Caco-2 (cell line): Measurements from ENCODE around the gene POLR2E. TPM values are rescaled to one million over a fixed set of nuclear protein-coding genes. Genes with fewer than 3 reads are reported as not detected.

Source experiments
- Bru-seq: library from RNA; stranded (reverse); fragments of 400-500 nt; gene quantifications from one replicate; lab custom pipeline; 2021; lab: Mats Ljungman, UMichigan
- BruChase-seq, 2 experiments: library from RNA; stranded (reverse); fragments of 400-500 nt; gene quantifications; one replicate each; lab custom pipeline; 2021; lab: Mats Ljungman, UMichigan
- BruUV-seq: library from RNA; stranded (reverse); fragments of 400-500 nt; replicated peaks from 2 replicates; lab custom pipeline; 2021; lab: Mats Ljungman, UMichigan
- CTCF ChIA-PET: fragments of 300-600 bp; sonication (Branson Sonifier 250); formaldehyde crosslinking; loops from one replicate; lab custom pipeline; 2022; ENCODE audit warnings: antibody characterized with exemption; lab: Charles Lee
- POLR2A ChIA-PET: fragments of 300-600 bp; sonication (Branson Sonifier 250); formaldehyde crosslinking; loops from one replicate; lab custom pipeline; 2022; ENCODE audit warnings: antibody characterized with exemption; lab: Charles Lee
- DNase-seq, 2 experiments: peaks; one replicate each; pipeline versions ENCODE4 v3.0.0 to v3.0.0-alpha.2; 2020 to 2022
- H3K27me3 ChIP-seq: replicated peaks from 2 replicates; pipeline ENCODE4 v1.6.0; 2011; ENCODE audit warnings: low read length; ENCODE audit not compliant: control insufficient read depth, insufficient read depth
- H3K36me3 ChIP-seq: 2 replicates; pipeline ENCODE4 v1.5.1; 2011; ENCODE audit warnings: low read length; ENCODE audit not compliant: control insufficient read depth, insufficient read depth
- H3K4me1 ChIP-seq: fragments of 250-450 bp; sonication (Bioruptor Pico); 2 replicates; pipeline ENCODE4 v1.5.1; 2020; ENCODE audit warnings: mild to moderate bottlenecking
- H3K4me3 ChIP-seq: 2 replicates; pipeline ENCODE4 v1.5.1; 2011; ENCODE audit warnings: low read depth, mild to moderate bottlenecking, control low read depth, low read length
- H3K9me3 ChIP-seq: fragments of 250-450 bp; sonication (Bioruptor Pico); 2 replicates; pipeline ENCODE4 v1.5.1; 2020; ENCODE audit warnings: mild to moderate bottlenecking, moderate library complexity
- H3K27ac Mint-ChIP-seq: one replicate; pipeline ENCODE4 v1.8.0; 2022; ENCODE audit warnings: mixed read lengths; ENCODE audit not compliant: unreplicated experiment
- H3K27me3 Mint-ChIP-seq: one replicate; pipeline ENCODE4 v1.8.0; 2022; ENCODE audit warnings: mixed read lengths; ENCODE audit not compliant: insufficient read depth, unreplicated experiment
- H3K36me3 Mint-ChIP-seq: one replicate; pipeline ENCODE4 v1.8.0; 2022; ENCODE audit warnings: mild to moderate bottlenecking, mixed read lengths; ENCODE audit not compliant: insufficient read depth, unreplicated experiment
- H3K4me1 Mint-ChIP-seq: one replicate; pipeline ENCODE4 v1.8.0; 2022; ENCODE audit warnings: low read depth, mixed read lengths; ENCODE audit not compliant: unreplicated experiment
- H3K4me3 Mint-ChIP-seq: one replicate; pipeline ENCODE4 v1.8.0; 2022; ENCODE audit warnings: mild to moderate bottlenecking, moderate library complexity, mixed read lengths; ENCODE audit not compliant: unreplicated experiment
- H3K9me3 Mint-ChIP-seq: one replicate; pipeline ENCODE4 v1.8.0; 2022; ENCODE audit warnings: mixed read lengths; ENCODE audit not compliant: unreplicated experiment
- intact Hi-C: fragments of 100-400 bp; cut with micrococcal nuclease; formaldehyde crosslinking; loops from one replicate; pipeline ENCODE4 v1.10.0; 2022; ENCODE audit not compliant: unreplicated experiment
- long read RNA-seq: library from polyadenylated mRNA; stranded (forward); transcript quantifications from one replicate; pipeline ENCODE4 v2.0.0, GENCODE V29; 2022
- total RNA-seq: library from RNA; stranded (reverse); gene quantifications from 2 replicates; pipeline ENCODE4 v1.2.3, GENCODE V29; 2022
- TF ChIP-seq, protein P1 (sequence below), 2 experiments: fragments of 200-600 bp in 1 of 2; IDR thresholded peaks; 1 replicate in 1 of 2; 2 replicates in 1 of 2; pipeline versions ENCODE4 v1.5.1 to v1.8.0; 2011 to 2022; ENCODE audit warnings: antibody characterized with exemption in 1 of 2, control low read depth in 1 of 2, inconsistent platforms in 1 of 2, low read depth in 1 of 2, low read length in 1 of 2, mild to moderate bottlenecking in 1 of 2, moderate library complexity in 1 of 2; ENCODE audit not compliant: insufficient read depth in 1 of 2, severe bottlenecking in 1 of 2, unreplicated experiment in 1 of 2

The POLR2E gene
- total RNA-seq: 264 and 272 TPM in 2 replicates
- percentile 65 among the genes with signal in this experiment for Bru-seq, nascent RNA
- BruChase-seq, experiment 1, labeled RNA remaining after a 2-hour chase: percentile 76 among the genes with signal in this experiment
- BruChase-seq, experiment 2, labeled RNA remaining after a 6-hour chase: percentile 91 among the genes with signal in this experiment
- long read RNA-seq, transcript POLR2E-213 (8 exons, 2,831 nt): major isoform, 924 of 987 reads
- long read RNA-seq, transcript POLR2E-206 (7 exons, 1,105 nt): minor isoform, 6 of 987 reads
- long read RNA-seq, partial matches to known transcripts: 19 of 987 reads
- long read RNA-seq, other reads (novel, unspliced or antisense): 30 of 987 reads

DNA sequence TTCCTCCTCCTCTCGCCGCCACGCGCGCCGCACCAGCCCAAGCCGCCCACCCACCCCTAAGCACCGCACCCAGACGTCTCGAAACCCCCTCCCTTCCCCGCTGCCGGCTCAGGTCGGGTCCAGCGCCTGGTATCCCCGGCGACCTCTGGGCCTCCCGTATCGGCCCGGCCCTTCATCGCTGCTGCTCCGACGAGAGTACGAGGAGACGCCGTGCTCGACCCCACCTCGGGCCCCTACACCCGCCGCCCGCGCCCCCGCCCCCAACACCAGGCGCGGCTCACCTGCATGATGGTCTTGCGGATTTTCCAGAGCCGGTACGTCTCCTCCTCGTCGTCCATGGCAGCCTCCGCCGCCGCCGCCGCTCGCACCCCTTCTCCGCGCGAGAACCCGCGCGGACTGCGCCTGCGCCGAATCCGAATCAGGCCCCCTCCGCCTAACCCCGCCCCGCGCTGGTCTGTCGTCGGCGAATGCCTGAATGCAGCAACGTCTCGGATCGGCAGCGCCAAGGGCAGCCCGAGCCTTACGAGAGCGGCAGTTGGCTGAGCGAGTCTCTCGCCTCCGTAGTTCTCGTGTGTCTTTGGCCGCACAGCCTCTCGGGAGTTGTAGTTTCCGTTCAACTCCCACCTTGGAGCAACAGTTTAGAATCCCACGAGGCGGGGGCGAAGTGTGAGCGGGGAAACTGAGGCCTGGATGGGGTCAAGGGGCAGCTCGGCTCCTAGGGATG, at the start of gene POLR2E:
TSS of gene POLR2E (minus strand) at position 398 of the 724 bp plus-strand sequence. CDS start at position 338, 60 bp downstream.
- no peaks in the 10 kb centered on the region for H3K36me3 ChIP-seq
- intact Hi-C loops: loop anchor here (1.0 kb wide), 1 partner anchor 8 kb away; the partner anchor contains the start of gene GPX4
- POLR2A ChIA-PET: no interaction called here
- H3K9me3 Mint-ChIP-seq: no peaks in the 10 kb centered on the region
- peak; percentile 95 to 97 for DNase-seq
- H3K4me3 Mint-ChIP-seq: peak within 1 kb of the TSS; percentile 91
- peaks cover 17% of the 10 kb centered on the region for H3K4me1 Mint-ChIP-seq
- peaks cover 39% of the 10 kb centered on the region for H3K36me3 Mint-ChIP-seq
- no TSS peak for BruUV-seq
- H3K27me3 Mint-ChIP-seq: no peaks in the 10 kb centered on the region
- no peaks in the 10 kb centered on the region for H3K9me3 ChIP-seq
- H3K27ac Mint-ChIP-seq: peak within 1 kb of the TSS; percentile 85
- peaks cover 27% of the 10 kb centered on the region for H3K4me1 ChIP-seq
- CTCF ChIA-PET: no interaction called here
- H3K4me3 ChIP-seq: peak within 1 kb of the TSS; percentile 99
- no peaks in the 10 kb centered on the region for H3K27me3 ChIP-seq
- TF ChIP-seq, protein P1, sequence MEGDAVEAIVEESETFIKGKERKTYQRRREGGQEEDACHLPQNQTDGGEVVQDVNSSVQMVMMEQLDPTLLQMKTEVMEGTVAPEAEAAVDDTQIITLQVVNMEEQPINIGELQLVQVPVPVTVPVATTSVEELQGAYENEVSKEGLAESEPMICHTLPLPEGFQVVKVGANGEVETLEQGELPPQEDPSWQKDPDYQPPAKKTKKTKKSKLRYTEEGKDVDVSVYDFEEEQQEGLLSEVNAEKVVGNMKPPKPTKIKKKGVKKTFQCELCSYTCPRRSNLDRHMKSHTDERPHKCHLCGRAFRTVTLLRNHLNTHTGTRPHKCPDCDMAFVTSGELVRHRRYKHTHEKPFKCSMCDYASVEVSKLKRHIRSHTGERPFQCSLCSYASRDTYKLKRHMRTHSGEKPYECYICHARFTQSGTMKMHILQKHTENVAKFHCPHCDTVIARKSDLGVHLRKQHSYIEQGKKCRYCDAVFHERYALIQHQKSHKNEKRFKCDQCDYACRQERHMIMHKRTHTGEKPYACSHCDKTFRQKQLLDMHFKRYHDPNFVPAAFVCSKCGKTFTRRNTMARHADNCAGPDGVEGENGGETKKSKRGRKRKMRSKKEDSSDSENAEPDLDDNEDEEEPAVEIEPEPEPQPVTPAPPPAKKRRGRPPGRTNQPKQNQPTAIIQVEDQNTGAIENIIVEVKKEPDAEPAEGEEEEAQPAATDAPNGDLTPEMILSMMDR (IDR thresholded peaks at IDR 0.05; ENCODE audit: insufficient read depth in 1 of 2, low read depth in 1 of 2, low read length in 1 of 2, severe bottlenecking in 1 of 2, unreplicated experiment in 1 of 2): no peak

DNA sequence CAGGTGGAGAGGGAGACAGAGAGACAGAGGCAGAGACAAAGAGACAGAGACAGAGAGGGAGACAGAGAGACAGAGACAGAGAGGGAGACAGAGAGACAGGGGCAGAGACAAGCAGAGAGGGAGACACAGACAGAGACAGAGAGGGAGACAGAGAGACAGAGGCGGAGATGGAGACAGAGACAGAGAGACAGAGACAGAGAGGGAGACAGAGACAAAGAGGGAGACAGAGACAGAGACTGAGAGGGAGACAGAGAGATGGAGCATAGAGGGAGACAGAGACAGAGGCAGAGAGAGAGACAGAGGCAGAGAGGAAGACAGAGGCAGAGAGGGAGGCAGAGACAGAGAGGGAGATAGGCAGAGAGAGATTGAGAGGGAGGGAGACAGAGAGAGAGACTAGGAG, 49.6 kb upstream of the POLR2E start:
- H3K9me3 Mint-ChIP-seq: peaks cover 18% of the 10 kb centered on the region
- H3K4me3 ChIP-seq: no peak overlapping the region
- POLR2A ChIA-PET: no interaction called here
- no peaks in the 10 kb centered on the region for H3K27me3 ChIP-seq
- no peaks in the 10 kb centered on the region for H3K4me1 Mint-ChIP-seq
- H3K27ac Mint-ChIP-seq: no peak overlapping the region
- BruUV-seq: no TSS peak
- H3K27me3 Mint-ChIP-seq: no peaks in the 10 kb centered on the region
- no peaks in the 10 kb centered on the region for H3K9me3 ChIP-seq
- CTCF ChIA-PET: no interaction called here
- H3K4me3 Mint-ChIP-seq: no peak overlapping the region
- H3K36me3 Mint-ChIP-seq: peaks cover 59% of the 10 kb centered on the region
- intact Hi-C loops: no loop called here
- no peak for DNase-seq
- TF ChIP-seq, protein P1 (IDR thresholded peaks at IDR 0.05; ENCODE audit: insufficient read depth in 1 of 2, low read depth in 1 of 2, low read length in 1 of 2, severe bottlenecking in 1 of 2, unreplicated experiment in 1 of 2): no peak
- peaks cover 5% of the 10 kb centered on the region for H3K36me3 ChIP-seq
- H3K4me1 ChIP-seq: no peaks in the 10 kb centered on the region

DNA sequence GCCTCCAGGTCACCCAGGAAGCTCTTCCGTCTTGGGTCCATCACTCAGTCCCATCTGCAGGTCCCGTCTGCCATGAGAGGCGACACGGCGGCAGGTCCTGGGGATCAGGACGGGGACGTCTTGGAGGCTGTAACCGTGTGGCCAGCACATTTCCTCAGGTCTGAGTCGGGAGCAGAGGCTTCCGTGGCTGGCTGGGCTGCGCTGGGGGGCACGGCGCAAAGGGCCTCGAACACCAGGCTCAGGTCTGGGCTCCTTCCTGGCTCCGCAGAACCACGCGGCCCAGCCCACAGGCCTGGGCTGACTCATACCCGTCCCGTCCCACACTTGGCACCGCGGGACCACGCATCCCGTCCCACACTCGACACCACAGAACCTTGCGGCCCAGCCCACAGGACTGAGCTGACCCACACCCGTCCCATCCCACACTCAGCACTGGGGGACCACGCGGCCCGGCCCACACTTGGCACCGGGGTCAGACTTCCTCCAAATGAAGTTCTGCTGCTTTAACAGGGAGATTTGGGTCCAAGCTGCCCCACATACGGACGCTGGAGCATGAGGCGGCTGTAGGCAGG, 48.7 kb upstream of the POLR2E start:
- no peak overlapping the region for H3K27ac Mint-ChIP-seq
- H3K4me1 Mint-ChIP-seq: no peaks in the 10 kb centered on the region
- no peak overlapping the region for H3K4me3 ChIP-seq
- no peak for DNase-seq
- intact Hi-C loops: no loop called here
- no peaks in the 10 kb centered on the region for H3K9me3 ChIP-seq
- H3K4me3 Mint-ChIP-seq: no peak overlapping the region
- no peaks in the 10 kb centered on the region for H3K27me3 ChIP-seq
- peaks cover 18% of the 10 kb centered on the region for H3K9me3 Mint-ChIP-seq
- no peaks in the 10 kb centered on the region for H3K4me1 ChIP-seq
- BruUV-seq: no TSS peak
- no peaks in the 10 kb centered on the region for H3K27me3 Mint-ChIP-seq
- H3K36me3 Mint-ChIP-seq: peaks cover 64% of the 10 kb centered on the region
- TF ChIP-seq, protein P1 (IDR thresholded peaks at IDR 0.05; ENCODE audit: insufficient read depth in 1 of 2, low read depth in 1 of 2, low read length in 1 of 2, severe bottlenecking in 1 of 2, unreplicated experiment in 1 of 2): no peak
- ChIA-PET CTCF (no interaction called here), POLR2A (no interaction called here)
- peaks cover 5% of the 10 kb centered on the region for H3K36me3 ChIP-seq
